Activated CD4-positive, alpha-beta memory T cell treated with anti-CD3 and anti-CD28 coated beads for 36 hours (primary cell): Measurements from ENCODE around the gene ANKRD18B. TPM values are rescaled to one million over a fixed set of nuclear protein-coding genes. Genes with fewer than 3 reads are reported as not detected.
"Not testable (repeated sequence)": the region's sequence is repeated elsewhere in the genome, so short reads cannot be mapped to it uniquely, and the experiment has no call there.

ENCODE experiments used
- CTCF ChIA-PET: fragments of 350-600 bp; sonication (Branson Sonifier 250); formaldehyde crosslinking; loops from one replicate; lab custom pipeline; 2021; ENCODE audit warnings: antibody characterized with exemption, inconsistent platforms; lab: Charles Lee
- POLR2A ChIA-PET: fragments of 350-600 bp; sonication (Branson Sonifier 250); formaldehyde crosslinking; loops from one replicate; lab custom pipeline; 2021; ENCODE audit warnings: antibody characterized with exemption; lab: Charles Lee
- DNase-seq: peaks from one replicate; pipeline ENCODE4 v3.0.0-alpha.2; 2020
- H3K27ac Mint-ChIP-seq: one replicate; pipeline ENCODE4 v1.8.0; 2021; ENCODE audit warnings: mixed read lengths
- H3K27me3 Mint-ChIP-seq: one replicate; pipeline ENCODE4 v1.8.0; 2021; ENCODE audit warnings: mixed read lengths
- H3K36me3 Mint-ChIP-seq: one replicate; pipeline ENCODE4 v1.8.0; 2021; ENCODE audit warnings: mixed read lengths
- H3K4me1 Mint-ChIP-seq: one replicate; pipeline ENCODE4 v1.8.0; 2021; ENCODE audit warnings: low read depth, mixed read lengths
- H3K4me3 Mint-ChIP-seq: one replicate; pipeline ENCODE4 v1.8.0; 2021; ENCODE audit warnings: mild to moderate bottlenecking, mixed read lengths
- H3K9me3 Mint-ChIP-seq: one replicate; pipeline ENCODE4 v1.8.0; 2021; ENCODE audit warnings: mixed read lengths
- intact Hi-C: fragments of 100-400 bp; cut with micrococcal nuclease; formaldehyde crosslinking; loops from one replicate; pipeline ENCODE4 v1.15.1; 2023
- total RNA-seq, 2 experiments: library from RNA; stranded (reverse); gene quantifications; one replicate each; pipeline ENCODE4 v1.2.3, GENCODE V29; 2021

The ANKRD18B gene
- total RNA-seq, 2 experiments from 2014 or later: 0.31 to 1.5 TPM

DNA sequence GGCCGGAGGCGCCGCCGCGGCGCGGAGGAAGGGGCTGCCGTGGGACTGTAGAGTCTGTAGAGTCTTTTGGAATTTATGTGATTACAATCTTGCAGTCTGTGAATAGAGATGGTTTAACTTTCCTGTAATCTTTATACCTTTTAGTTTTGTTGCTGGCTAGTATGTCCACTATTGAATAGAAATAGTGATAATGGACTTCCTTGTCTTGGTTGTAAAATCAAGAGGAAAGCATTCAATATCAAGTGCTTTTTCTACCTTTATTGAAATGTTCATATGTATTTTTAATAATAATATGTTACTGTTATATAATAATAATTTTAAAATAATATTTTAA lies 12.9 kb upstream of the ANKRD18B start:
- Mint-ChIP-seq H3K4me1 (peaks cover 15% of the 10 kb centered on the region), H3K4me3 (peak overlapping the region; percentile 88)
- DNase-seq, H3K9me3 Mint-ChIP-seq, H3K36me3 Mint-ChIP-seq, POLR2A ChIA-PET, H3K27me3 Mint-ChIP-seq, H3K27ac Mint-ChIP-seq: not testable (repeated sequence)
- intact Hi-C loops: loop anchor here (2.0 to 5.0 kb wide), 2 partner anchors 39 to 58 kb away; partner anchors contain the start of gene NOL6
- CTCF ChIA-PET: interaction anchor here (0.8 to 1.9 kb wide), 2 partner anchors 37 to 96 kb away, joined by 3 to 9 read pairs; partner anchors contain the start of gene NOL6

GRCh38 chr9:33512535-33512934 lies 11.5 kb upstream of the ANKRD18B start:
- DNase-seq, H3K4me1 Mint-ChIP-seq, H3K4me3 Mint-ChIP-seq, H3K36me3 Mint-ChIP-seq, H3K9me3 Mint-ChIP-seq, CTCF ChIA-PET, H3K27ac Mint-ChIP-seq, H3K27me3 Mint-ChIP-seq: not testable (repeated sequence)
- intact Hi-C loops: loop anchor here (5.0 kb wide), 1 partner anchor 40 kb away; the partner anchor contains the start of gene NOL6
- POLR2A ChIA-PET: interaction anchor here (0.6 kb wide), 1 partner anchor 37 kb away, joined by 3 read pairs; no protein-coding TSS in a partner anchor

DNA sequence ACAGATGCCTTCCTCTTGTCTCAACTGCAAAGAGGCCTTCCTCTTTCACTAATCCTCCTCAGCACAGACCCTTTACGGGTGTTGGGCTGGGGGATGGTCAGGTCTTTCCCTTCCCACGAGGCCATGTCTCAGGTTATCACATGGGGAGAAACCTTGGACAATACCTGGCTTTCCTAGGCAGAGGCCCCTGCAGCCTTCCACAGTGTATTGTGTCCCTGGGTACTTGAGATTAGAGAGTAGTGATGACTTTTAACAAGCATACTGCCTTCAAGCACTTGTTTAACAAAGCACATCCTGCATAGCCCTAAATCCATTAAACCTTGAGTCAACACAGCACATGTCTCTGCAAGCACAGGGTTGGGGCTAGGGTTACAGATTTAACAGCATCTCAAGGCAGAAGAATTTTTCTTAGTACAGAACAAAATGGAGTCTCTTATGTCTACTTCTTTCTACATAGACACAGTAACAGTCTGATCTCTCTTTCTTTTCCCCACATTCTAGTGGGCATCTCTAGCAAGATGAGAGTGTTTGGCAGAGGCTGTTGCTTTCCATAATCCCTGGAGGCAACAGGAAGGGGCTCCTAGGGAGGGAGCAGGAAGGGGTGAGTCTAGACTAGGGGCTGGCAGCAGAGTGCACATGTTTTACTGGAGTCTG lies 8.6 kb upstream of the ANKRD18B start:
- POLR2A ChIA-PET, H3K36me3 Mint-ChIP-seq, intact Hi-C loops, CTCF ChIA-PET, H3K27me3 Mint-ChIP-seq, H3K27ac Mint-ChIP-seq, DNase-seq, H3K4me1 Mint-ChIP-seq, H3K9me3 Mint-ChIP-seq, H3K4me3 Mint-ChIP-seq: not testable (repeated sequence)

DNA sequence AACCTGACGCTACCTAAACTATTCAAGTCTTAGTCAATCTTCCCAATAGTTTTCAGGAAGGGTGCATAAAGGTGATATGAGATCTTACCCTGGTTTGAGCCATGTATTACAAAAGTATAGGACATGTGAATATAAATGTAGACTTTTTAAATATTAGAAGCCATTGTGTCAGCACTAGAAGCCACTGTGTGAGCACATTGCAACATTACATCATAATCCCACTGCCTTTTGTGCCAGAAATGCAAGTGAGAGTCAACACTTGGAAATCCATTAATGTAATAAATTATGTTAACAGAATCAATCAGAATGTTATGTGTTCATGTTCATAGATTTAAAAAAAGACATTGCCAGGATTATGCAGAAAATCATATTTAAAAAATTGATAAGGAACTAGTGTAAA lies 7.7 kb upstream of the ANKRD18B start:
- H3K27ac Mint-ChIP-seq, intact Hi-C loops, H3K4me3 Mint-ChIP-seq, DNase-seq, CTCF ChIA-PET, H3K9me3 Mint-ChIP-seq, H3K36me3 Mint-ChIP-seq, POLR2A ChIA-PET, H3K27me3 Mint-ChIP-seq, H3K4me1 Mint-ChIP-seq: not testable (repeated sequence)

DNA sequence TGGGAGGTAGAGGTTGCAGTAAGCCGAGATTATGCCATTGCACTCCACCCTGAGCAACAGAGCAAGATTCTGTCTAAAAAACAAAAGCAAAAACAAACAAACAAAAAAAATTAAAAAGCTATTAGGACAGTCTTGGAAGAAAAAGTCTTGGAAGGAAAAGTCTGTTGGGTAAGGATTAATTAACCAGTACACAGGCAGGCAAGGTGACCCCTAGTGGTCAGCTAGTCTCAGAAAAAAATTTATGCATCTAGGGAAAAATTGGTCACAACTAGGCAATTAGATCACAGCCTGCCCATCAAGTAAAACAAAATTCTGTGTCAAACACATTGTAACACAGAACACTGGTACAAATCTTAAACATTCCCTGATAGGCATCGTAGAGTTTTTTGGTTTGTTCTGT lies 6.7 kb upstream of the ANKRD18B start:
- Mint-ChIP-seq H3K9me3 (peaks cover 3% of the 10 kb centered on the region), H3K27me3 (peaks cover 5% of the 10 kb centered on the region), H3K4me1 (no peaks in the 10 kb centered on the region), H3K27ac (no peak overlapping the region), H3K36me3 (no peaks in the 10 kb centered on the region), H3K4me3 (no peak overlapping the region)
- DNase-seq: no peak
- POLR2A ChIA-PET: no interaction called here
- CTCF ChIA-PET: interaction anchor here (0.6 to 1.7 kb wide), 9 partner anchors 16 to 142 kb away, joined by 3 to 8 read pairs (median 4); partner anchors contain the start of gene NOL6
- intact Hi-C loops: no loop called here

GRCh38 chr9:33517934-33518577 lies 6.0 kb upstream of the ANKRD18B start:
- H3K27me3 Mint-ChIP-seq, DNase-seq, POLR2A ChIA-PET, H3K9me3 Mint-ChIP-seq, H3K4me1 Mint-ChIP-seq, H3K36me3 Mint-ChIP-seq, intact Hi-C loops, H3K27ac Mint-ChIP-seq, H3K4me3 Mint-ChIP-seq: not testable (repeated sequence)
- CTCF ChIA-PET: interaction anchor here (0.6 to 1.7 kb wide), 8 partner anchors 17 to 379 kb away, joined by 3 to 8 read pairs (median 4); partner anchors contain the start of gene NOL6

DNA sequence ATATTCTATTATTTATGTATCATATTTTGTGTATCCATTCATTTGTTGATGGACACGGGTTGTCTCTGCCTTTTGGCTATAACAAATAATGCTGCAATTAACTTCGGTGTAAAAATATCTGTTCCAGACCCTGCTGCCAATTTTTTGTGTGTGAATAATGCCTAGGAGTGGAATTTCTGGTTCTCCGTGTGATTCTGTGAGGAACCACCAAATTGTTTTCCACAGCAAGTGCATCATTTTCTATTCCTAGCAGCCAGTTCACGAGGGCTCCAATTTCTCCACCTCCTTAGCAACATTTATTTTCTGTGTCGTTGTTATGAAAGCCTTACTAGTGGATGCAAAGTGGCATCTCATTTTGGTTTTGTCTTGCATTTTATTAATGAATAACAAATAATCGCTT lies 2.2 kb upstream of the ANKRD18B start:
- H3K4me3 Mint-ChIP-seq, H3K9me3 Mint-ChIP-seq, H3K27ac Mint-ChIP-seq, intact Hi-C loops, H3K4me1 Mint-ChIP-seq, CTCF ChIA-PET, POLR2A ChIA-PET, DNase-seq, H3K36me3 Mint-ChIP-seq: not testable (repeated sequence)
- H3K27me3 Mint-ChIP-seq: peaks cover 33% of the 10 kb centered on the region

- ChIA-PET POLR2A (interaction anchor here (1.7 kb wide), 1 partner anchor 14 kb away, joined by 8 read pairs; no protein-coding TSS in a partner anchor), CTCF (interaction anchor here (0.6 to 1.5 kb wide), 3 partner anchors 51 to 99 kb away, joined by 3 to 6 read pairs (median 4); partner anchors contain the start of gene NOL6)
- Mint-ChIP-seq H3K36me3 (no peaks in the 10 kb centered on the region), H3K27me3 (peaks cover 43% of the 10 kb centered on the region), H3K4me1 (peaks cover 7% of the 10 kb centered on the region), H3K9me3 (no peaks in the 10 kb centered on the region), H3K4me3 (peak overlapping the region; percentile 80), H3K27ac (no peak overlapping the region)
- peak; percentile 20 for DNase-seq
- intact Hi-C loops: no loop called here
Observed at GRCh38 chr9:33524306-33524947, 376 bp downstream of the ANKRD18B start.

- H3K4me1 Mint-ChIP-seq, DNase-seq, H3K27ac Mint-ChIP-seq, H3K4me3 Mint-ChIP-seq, POLR2A ChIA-PET, intact Hi-C loops, H3K36me3 Mint-ChIP-seq, H3K9me3 Mint-ChIP-seq, CTCF ChIA-PET: not testable (repeated sequence)
- peaks cover 38% of the 10 kb centered on the region for H3K27me3 Mint-ChIP-seq
Observed at GRCh38 chr9:33528069-33528468, 4.0 kb downstream of the ANKRD18B start.

- POLR2A ChIA-PET, intact Hi-C loops, H3K9me3 Mint-ChIP-seq, DNase-seq, H3K4me1 Mint-ChIP-seq, H3K36me3 Mint-ChIP-seq, H3K27ac Mint-ChIP-seq, H3K27me3 Mint-ChIP-seq, CTCF ChIA-PET, H3K4me3 Mint-ChIP-seq: not testable (repeated sequence)
Observed at GRCh38 chr9:33533958-33534357, 9.9 kb downstream of the ANKRD18B start.

DNA sequence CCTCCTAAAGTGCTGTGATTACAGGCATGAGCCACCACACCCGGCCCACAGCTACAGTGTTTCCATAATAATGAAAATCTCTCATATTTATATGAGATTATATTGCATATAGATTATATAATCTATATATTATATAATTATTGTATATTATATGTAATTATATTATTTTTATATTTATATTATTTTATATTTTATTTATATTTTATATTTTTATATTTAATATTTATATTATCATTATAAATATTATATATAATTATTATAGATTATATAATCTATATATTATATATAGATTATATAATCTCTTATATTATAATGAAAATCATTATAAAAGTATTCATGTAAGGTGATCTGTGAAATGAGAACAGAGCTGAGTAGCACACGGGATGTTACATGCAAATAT lies 11.5 kb downstream of the ANKRD18B start:
- no peak for DNase-seq
- H3K27me3 Mint-ChIP-seq: peaks cover 4% of the 10 kb centered on the region
- ChIA-PET POLR2A (no interaction called here), CTCF (no interaction called here)
- no peak overlapping the region for H3K27ac Mint-ChIP-seq
- H3K9me3 Mint-ChIP-seq: no peaks in the 10 kb centered on the region
- no peaks in the 10 kb centered on the region for H3K36me3 Mint-ChIP-seq
- intact Hi-C loops: no loop called here
- no peaks in the 10 kb centered on the region for H3K4me1 Mint-ChIP-seq
- H3K4me3 Mint-ChIP-seq: no peak overlapping the region

- H3K27me3 Mint-ChIP-seq: peaks cover 17% of the 10 kb centered on the region
- DNase-seq, intact Hi-C loops, H3K4me1 Mint-ChIP-seq, H3K4me3 Mint-ChIP-seq, POLR2A ChIA-PET, H3K36me3 Mint-ChIP-seq, H3K9me3 Mint-ChIP-seq, H3K27ac Mint-ChIP-seq: not testable (repeated sequence)
- CTCF ChIA-PET: interaction anchor here (0.7 kb wide), 1 partner anchor 63 kb away, joined by 3 read pairs; no protein-coding TSS in a partner anchor
Observed at GRCh38 chr9:33543463-33543862, 19.4 kb downstream of the ANKRD18B start.
